ENCODE results near the gene CNPPD1.

Gene CNPPD1

GRCh38 chr2:219179601-219180465, 3.1 kb upstream of the CNPPD1 start:
- no peak for DNase-seq (ENCODE audit: low spot score)

GRCh38 chr2:219178377-219179175, 1.9 kb upstream of the CNPPD1 start:
- DNase-seq (ENCODE audit: low spot score) = peak; percentile 41

DNA sequence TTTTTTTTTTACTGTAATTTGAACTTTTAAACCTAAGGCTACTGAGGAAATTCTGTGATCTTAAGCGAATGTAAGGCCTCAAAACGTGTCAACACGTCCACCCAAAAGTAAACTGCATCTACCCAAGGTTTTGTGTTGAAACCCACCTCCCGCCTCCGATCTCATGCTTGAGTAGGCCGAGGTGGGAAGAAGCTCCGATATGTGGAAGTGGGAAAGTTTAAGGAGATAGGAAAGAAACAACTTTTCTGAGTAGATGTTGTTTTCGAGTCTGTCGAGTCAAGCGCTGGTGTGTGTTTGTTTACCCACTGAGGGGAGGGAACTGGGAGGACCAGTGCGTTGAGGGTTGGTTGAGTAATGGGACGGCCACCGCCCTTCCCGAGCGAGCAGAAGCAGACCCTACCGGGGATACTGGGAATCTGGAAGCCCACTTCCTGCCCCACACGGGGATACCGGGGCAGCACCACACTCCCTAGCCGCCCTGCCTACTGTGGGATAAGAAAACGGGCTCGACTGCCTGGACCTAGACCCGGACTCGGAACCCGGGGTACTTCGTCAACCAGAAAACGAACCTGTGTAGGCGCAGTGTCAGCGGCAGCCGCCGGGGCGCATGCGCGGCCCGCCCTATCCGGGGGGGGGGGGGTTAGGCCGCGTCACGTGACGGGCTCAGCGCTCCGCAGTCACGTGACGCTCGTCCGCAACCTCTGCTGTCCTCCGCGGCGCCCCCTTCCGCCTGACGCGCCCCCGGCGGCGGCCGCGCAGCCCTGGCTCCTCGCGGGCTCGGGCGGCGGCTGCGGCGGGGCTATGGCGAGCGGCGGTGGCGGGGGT, 1.0 kb upstream of the CNPPD1 start, which contains the start of gene RETREG2:
RETREG2 (plus strand) TSS at position 724 of the 825 bp plus-strand sequence; CDS start at position 802, 78 bp downstream.
- DNase-seq (ENCODE audit: low spot score) = peak; percentile 93

- peak; percentile 50 for DNase-seq (ENCODE audit: low spot score)
These were observed 552 bp downstream of the CNPPD1 start for GRCh38 chr2:219175928-219176817.

GRCh38 chr2:219175486-219175885, 1.2 kb downstream of the CNPPD1 start:
- DNase-seq (ENCODE audit: low spot score) = no peak

DNA sequence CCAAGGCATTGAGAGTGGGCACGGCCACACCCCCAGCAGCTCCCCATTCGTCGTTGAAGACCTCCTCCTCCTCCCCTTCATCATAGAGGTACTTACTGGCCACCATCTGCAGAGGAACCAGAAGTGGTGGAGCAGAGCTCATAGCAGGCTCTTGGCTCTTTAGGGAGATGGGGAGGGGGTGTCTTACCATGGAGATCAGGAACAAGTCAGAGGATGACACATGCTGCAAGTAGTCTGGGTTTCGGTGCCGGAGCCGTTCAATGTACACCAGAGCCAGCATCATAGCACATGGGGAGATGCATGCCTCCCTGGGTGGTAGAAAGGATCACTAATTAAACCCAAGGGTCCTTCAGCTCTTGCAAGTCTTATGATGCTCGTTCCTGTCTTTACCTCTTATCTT, 1.9 kb downstream of the CNPPD1 start:
- no peak for DNase-seq (ENCODE audit: low spot score)

DNA sequence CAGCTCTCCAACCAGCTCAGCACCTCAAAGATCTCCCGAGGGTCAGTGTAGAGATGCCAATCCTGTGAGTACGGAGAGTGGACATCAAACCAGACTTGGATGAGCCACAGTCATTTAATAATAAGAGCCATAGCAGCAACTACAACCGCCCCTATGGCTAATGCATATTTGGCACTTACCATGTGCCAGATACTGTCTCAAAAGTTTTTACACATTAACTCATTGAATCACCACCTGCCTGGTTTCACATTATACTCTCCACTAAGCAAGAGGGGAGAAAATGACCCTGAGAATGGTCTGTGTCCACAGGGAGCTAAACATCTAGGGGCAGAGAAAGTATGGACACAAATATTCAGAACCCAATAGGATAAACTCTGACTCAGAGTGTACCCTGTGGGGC, 2.6 kb downstream of the CNPPD1 start:
- DNase-seq (ENCODE audit: low spot score) = no peak

DNA sequence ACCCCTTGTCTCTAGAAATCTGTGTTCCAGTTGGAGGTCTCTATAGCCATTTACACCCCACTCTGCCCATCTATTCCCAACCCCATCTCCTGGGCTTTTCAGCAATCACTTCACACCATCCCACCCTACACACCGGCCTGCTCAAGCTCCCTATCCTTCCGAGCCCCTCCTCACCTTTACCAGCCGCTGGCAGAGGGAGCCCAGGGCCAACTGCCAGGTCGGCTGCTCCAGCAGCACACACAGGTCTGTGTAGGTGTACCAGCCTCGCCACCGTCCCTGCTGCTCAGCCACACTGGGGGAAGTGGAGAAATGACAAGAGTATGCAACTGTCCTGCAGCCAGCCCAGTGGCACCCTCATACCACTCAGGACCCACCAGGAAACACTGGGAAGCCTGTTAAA, 3.5 kb downstream of the CNPPD1 start:
- DNase-seq (ENCODE audit: low spot score) = no peak

DNA sequence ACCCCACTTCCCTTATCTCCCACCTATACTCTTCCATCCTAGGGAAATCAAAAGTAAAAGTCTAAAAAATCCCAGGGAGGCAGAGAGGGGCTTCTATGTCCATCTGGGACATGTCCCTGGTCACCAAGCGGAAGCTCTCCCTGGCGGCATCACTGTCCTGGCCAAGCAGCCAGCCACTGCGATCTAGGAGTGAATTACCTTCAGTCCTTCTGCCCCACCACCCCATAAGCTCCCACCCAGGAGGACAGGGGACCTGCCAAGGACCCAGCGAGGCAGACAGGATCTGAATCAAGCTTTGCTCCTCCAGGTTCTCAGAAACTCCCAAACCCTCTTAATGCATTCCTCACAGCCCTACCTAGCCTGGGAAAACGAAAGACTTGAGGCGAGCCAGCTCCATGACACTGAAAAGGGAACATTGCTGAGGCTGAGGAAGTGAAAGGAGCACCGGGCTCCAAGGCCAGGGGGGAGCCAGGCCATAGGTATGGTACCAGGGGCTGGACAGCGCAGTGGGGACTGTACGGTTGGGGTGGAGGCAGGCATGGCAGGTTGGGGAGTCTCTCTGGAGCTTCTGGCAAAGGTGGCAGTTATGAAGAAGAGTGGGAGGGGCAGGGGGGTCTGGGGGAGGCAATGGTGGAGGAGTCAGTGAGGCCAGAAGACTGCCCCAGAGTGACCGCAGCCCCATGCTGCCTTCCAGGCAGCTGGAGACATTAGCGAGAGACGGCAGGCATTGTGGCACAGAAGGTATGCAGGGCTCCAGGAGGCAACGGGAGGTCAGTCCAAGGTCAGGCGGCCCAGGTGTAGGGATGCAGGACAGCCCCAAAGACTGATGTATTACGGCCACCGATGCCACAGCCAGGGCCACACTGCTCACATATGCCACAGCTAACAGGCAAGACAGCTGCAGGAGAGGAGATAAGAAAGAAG, 4.2 kb downstream of the CNPPD1 start:
- DNase-seq (ENCODE audit: low spot score) = no peak

GRCh38 chr2:219171231-219171651, 5.5 kb downstream of the CNPPD1 start:
- peak; percentile 47 for DNase-seq (ENCODE audit: low spot score)

GRCh38 chr2:219169930-219170654, 6.6 kb downstream of the CNPPD1 start, which contains the start of gene SLC23A3:
Gene SLC23A3 (minus strand): TSS chr2:219170029. CDS start chr2:219169984, 45 bp downstream.
- no peak for DNase-seq (ENCODE audit: low spot score)

DNA sequence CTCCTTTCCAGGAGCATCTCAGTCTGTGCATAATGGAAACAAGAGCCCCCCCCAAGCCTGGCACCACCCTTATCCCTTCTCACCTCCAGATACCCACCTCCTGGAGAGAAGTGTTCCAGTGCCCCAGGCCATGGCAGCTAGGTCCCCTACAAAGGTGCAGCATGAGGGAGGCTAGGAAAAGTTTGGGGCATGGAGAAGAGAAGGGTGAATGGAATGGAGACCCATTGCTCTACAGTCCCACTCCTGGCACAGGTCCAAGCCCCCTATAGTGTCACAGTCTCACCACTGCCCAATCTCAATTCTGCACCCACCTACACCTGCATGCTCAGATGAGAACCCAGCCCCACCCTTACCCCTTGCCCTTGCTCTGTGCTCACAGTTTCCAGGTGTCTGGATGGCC, 7.8 kb downstream of the CNPPD1 start:
- DNase-seq (ENCODE audit: low spot score) = no peak

DNA sequence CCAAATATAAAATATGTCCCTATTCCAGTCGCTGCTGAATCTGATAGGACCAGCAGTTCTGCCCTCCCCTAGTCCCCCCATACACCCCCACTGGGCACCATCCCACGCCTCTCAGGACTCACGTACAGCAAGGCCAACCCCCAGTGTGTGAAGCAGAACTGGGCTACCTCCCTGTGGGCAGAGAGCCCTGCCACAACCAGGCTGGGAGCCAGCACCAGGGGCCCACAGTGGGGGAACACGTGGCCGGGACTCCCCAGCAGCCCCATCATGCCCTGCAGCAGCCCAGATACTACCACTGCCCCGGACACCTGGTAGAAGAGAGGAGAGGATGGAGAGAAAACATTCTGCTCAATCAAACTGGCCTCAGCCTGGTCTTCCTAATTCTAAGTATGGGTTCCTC, 8.2 kb downstream of the CNPPD1 start:
- DNase-seq (ENCODE audit: low spot score) = no peak

GRCh38 chr2:219167997-219168396, 8.7 kb downstream of the CNPPD1 start:
- DNase-seq (ENCODE audit: low spot score) = no peak

- no peak for DNase-seq (ENCODE audit: low spot score)
These were observed 11.4 kb downstream of the CNPPD1 start for GRCh38 chr2:219165058-219165911.

DNA sequence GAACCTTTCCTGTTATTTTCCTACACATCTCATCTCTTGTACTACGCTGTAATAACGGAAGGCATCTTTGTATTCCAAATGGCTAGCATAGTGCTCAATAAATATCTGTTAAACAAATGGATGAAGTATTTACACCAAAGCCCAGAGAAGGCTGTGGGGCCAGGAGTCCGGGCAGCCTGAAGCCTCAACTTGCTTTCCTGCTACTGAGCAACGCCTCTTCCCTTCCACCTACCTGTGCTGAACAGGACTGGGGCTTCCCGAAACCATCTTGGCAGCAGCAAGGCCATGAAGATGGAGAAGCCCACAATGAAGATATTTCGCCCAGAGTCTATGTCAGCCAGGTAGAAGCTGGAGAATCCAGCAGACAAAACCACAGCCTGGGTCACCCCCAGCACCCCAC, 13.6 kb downstream of the CNPPD1 start:
- no peak for DNase-seq (ENCODE audit: low spot score)

DNA sequence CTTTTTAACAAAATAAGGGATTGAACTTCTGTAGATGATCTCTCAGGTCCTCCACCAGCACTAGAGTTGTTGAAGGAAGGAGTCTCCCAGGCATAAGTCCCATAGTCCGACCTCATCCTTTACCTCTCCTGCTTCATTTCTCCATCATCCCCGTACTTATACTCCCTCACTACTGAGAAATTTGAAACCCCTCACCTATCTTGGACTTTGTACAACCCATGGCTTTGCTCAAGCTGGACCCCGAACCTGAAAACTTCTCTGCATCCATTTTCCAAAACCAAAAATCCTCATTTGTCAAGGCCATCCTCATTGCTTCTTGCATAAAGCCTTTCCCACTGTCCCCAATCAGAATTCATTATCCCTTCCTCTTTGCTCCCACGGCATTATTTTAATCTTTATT, 15.6 kb downstream of the CNPPD1 start:
- no peak for DNase-seq (ENCODE audit: low spot score)
